SKM-1 (cell line): ENCODE measurements around the gene RNF32.
"Not testable (repeated sequence)": the region's sequence is repeated elsewhere in the genome, so short reads cannot be mapped to it uniquely, and the experiment has no call there.

Source experiments
- DNase-seq: peaks from one replicate; lab custom pipeline; 2025; ENCODE audit not compliant: unreplicated experiment; lab: John Stamatoyannopoulos, UW

The RNF32 gene

GRCh38 chr7:156614434-156615264, 25.9 kb upstream of the RNF32 start:
- DNase-seq, result no peak

- no peak for DNase-seq
Measured at GRCh38 chr7:156616269-156617202, 24.0 kb upstream of the RNF32 start.

GRCh38 chr7:156617215-156617614, 23.4 kb upstream of the RNF32 start:
- DNase-seq, result no peak

- no peak for DNase-seq
Measured at GRCh38 chr7:156618078-156618779, 22.3 kb upstream of the RNF32 start.

GRCh38 chr7:156618780-156619367, 21.7 kb upstream of the RNF32 start:
- no peak for DNase-seq

GRCh38 chr7:156619488-156620290, 20.9 kb upstream of the RNF32 start:
- DNase-seq, result not testable (repeated sequence)

- DNase-seq, result no peak
Measured at GRCh38 chr7:156620291-156620675, 20.3 kb upstream of the RNF32 start.

GRCh38 chr7:156621652-156622051, 18.9 kb upstream of the RNF32 start:
- DNase-seq, result no peak

GRCh38 chr7:156625580-156625979, 15.0 kb upstream of the RNF32 start:
- DNase-seq, result no peak

GRCh38 chr7:156626220-156626895, 14.2 kb upstream of the RNF32 start:
- no peak for DNase-seq

GRCh38 chr7:156628562-156628961, 12.0 kb upstream of the RNF32 start:
- no peak for DNase-seq

GRCh38 chr7:156629873-156630272, 10.7 kb upstream of the RNF32 start:
- no peak for DNase-seq

- no peak for DNase-seq
Measured at GRCh38 chr7:156634117-156634516, 6.5 kb upstream of the RNF32 start.

- no peak for DNase-seq
Measured at GRCh38 chr7:156635529-156636385, 4.8 kb upstream of the RNF32 start.

GRCh38 chr7:156637093-156637492, 3.5 kb upstream of the RNF32 start:
- DNase-seq, result not testable (repeated sequence)

GRCh38 chr7:156638443-156639077, 2.0 kb upstream of the RNF32 start:
- no peak for DNase-seq

- DNase-seq, result no peak
Measured at GRCh38 chr7:156639426-156640256, 933 bp upstream of the RNF32 start.
